Epithelial cell of esophagus (primary cell): Measurements from ENCODE around the gene RAB27A.

Experiments used
- DNase-seq: peaks from one replicate; pipeline ENCODE4 v3.0.0; 2010; ENCODE audit warnings: low read depth
- H3K4me3 ChIP-seq: 2 replicates; pipeline ENCODE4 v1.5.1; 2011; ENCODE audit warnings: mild to moderate bottlenecking, low read length, control low read depth
- CTCF ChIP-seq: IDR thresholded peaks from 2 replicates; pipeline ENCODE4 v1.5.1; 2011; ENCODE audit warnings: low read depth, mild to moderate bottlenecking, low read length, control low read depth, inconsistent platforms; ENCODE audit not compliant: insufficient read depth; ENCODE audit errors: missing control alignments

RAB27A gene

GRCh38 chr15:55222588-55222987 lies 67.0 kb downstream of the RAB27A start:
- no peak for DNase-seq
- no peak for TF ChIP-seq CTCF
- H3K4me3 ChIP-seq: no peak overlapping the region

- TF ChIP-seq CTCF: no peak
- DNase-seq: peak; percentile 93
- no peak overlapping the region for H3K4me3 ChIP-seq
Measured at GRCh38 chr15:55221090-55222011, 68.3 kb downstream of the RAB27A start.

GRCh38 chr15:55220606-55221005 lies 69.0 kb downstream of the RAB27A start:
- no peak for DNase-seq
- TF ChIP-seq CTCF: no peak
- no peak overlapping the region for H3K4me3 ChIP-seq

- no peak overlapping the region for H3K4me3 ChIP-seq
- no peak for TF ChIP-seq CTCF
- no peak for DNase-seq
Measured at GRCh38 chr15:55218056-55218455, 71.6 kb downstream of the RAB27A start.

- no peak for DNase-seq
- H3K4me3 ChIP-seq: no peak overlapping the region
- no peak for TF ChIP-seq CTCF
Measured at GRCh38 chr15:55204464-55204863, 85.1 kb downstream of the RAB27A start.

- no peak overlapping the region for H3K4me3 ChIP-seq
- TF ChIP-seq CTCF: no peak
- no peak for DNase-seq
Measured at GRCh38 chr15:55202206-55202605, 87.4 kb downstream of the RAB27A start.

GRCh38 chr15:55198706-55199105 lies 90.9 kb downstream of the RAB27A start:
- no peak for TF ChIP-seq CTCF
- DNase-seq: no peak
- H3K4me3 ChIP-seq: no peak overlapping the region
